NT2/D1 (cell line): Measurements from ENCODE around the gene CCDC69.
"Not testable (repeated sequence)": the region's sequence is repeated elsewhere in the genome, so short reads cannot be mapped to it uniquely, and the experiment has no call there.

Experiments used
- DNase-seq: peaks from one replicate; pipeline ENCODE4 v3.0.0-alpha.2; 2011; ENCODE audit warnings: low read depth, low spot score
- H3K27me3 ChIP-seq: 2 replicates; pipeline ENCODE4 v1.6.0; 2011; ENCODE audit warnings: mild to moderate bottlenecking; ENCODE audit not compliant: insufficient read length, insufficient read depth
- H3K36me3 ChIP-seq: 2 replicates; pipeline ENCODE4 v1.6.1; 2011; ENCODE audit warnings: mild to moderate bottlenecking, low read length, mixed read lengths; ENCODE audit not compliant: insufficient read depth, insufficient read length
- H3K4me1 ChIP-seq: 2 replicates; pipeline ENCODE4 v1.5.1; 2011; ENCODE audit not compliant: insufficient read depth, insufficient read length
- H3K4me3 ChIP-seq: 2 replicates; pipeline ENCODE4 v1.5.1; 2011; ENCODE audit warnings: low read depth; ENCODE audit not compliant: insufficient read length
- H3K9ac ChIP-seq: 2 replicates; pipeline ENCODE4 v1.6.0; 2011; ENCODE audit warnings: low read depth; ENCODE audit not compliant: insufficient read length
- H3K9me3 ChIP-seq: 2 replicates; pipeline ENCODE4 v1.5.1; 2011; ENCODE audit warnings: mild to moderate bottlenecking, low read length; ENCODE audit not compliant: insufficient read depth
- SUZ12 ChIP-seq: IDR thresholded peaks from 2 replicates; pipeline ENCODE4 v1.6.1; 2011; ENCODE audit not compliant: insufficient read length, insufficient read depth; ENCODE audit errors: extremely low read depth
- YY1 ChIP-seq: IDR thresholded peaks from 2 replicates; pipeline ENCODE4 v1.6.1; 2011; ENCODE audit not compliant: insufficient read length, insufficient read depth
- ZNF274 ChIP-seq: IDR thresholded peaks from 2 replicates; pipeline ENCODE4 v1.6.1; 2011; ENCODE audit warnings: mild to moderate bottlenecking, low read depth, low read length

Gene CCDC69

GRCh38 chr5:151258816-151259215 lies 34.9 kb upstream of the CCDC69 start:
- H3K36me3 ChIP-seq: peaks cover 8% of the 10 kb centered on the region
- TF ChIP-seq ZNF274 (no peak), SUZ12 (no peak), YY1 (no peak)
- no peak overlapping the region for H3K4me3 ChIP-seq
- no peaks in the 10 kb centered on the region for H3K27me3 ChIP-seq
- no peaks in the 10 kb centered on the region for H3K9me3 ChIP-seq
- no peak for DNase-seq
- no peak overlapping the region for H3K9ac ChIP-seq
- peaks cover 4% of the 10 kb centered on the region for H3K4me1 ChIP-seq

- Histone ChIP-seq H3K9me3 (no peaks in the 10 kb centered on the region), H3K9ac (no peak overlapping the region), H3K27me3 (no peaks in the 10 kb centered on the region), H3K4me3 (no peak overlapping the region), H3K4me1 (peaks cover 4% of the 10 kb centered on the region), H3K36me3 (peaks cover 8% of the 10 kb centered on the region)
- DNase-seq: no peak
- no peak for TF ChIP-seq ZNF274
- TF ChIP-seq SUZ12: no peak
- no peak for TF ChIP-seq YY1
These were observed 34.3 kb upstream of the CCDC69 start for GRCh38 chr5:151258201-151258611.

GRCh38 chr5:151257731-151258181 lies 33.9 kb upstream of the CCDC69 start:
- DNase-seq: no peak
- Histone ChIP-seq H3K36me3 (peaks cover 8% of the 10 kb centered on the region), H3K9ac (no peak overlapping the region), H3K27me3 (no peaks in the 10 kb centered on the region), H3K4me3 (no peak overlapping the region), H3K4me1 (peaks cover 4% of the 10 kb centered on the region), H3K9me3 (no peaks in the 10 kb centered on the region)
- TF ChIP-seq YY1: no peak
- TF ChIP-seq ZNF274: no peak
- TF ChIP-seq SUZ12: no peak

GRCh38 chr5:151255621-151256286 lies 31.9 kb upstream of the CCDC69 start:
- Histone ChIP-seq H3K9ac (no peak overlapping the region), H3K9me3 (no peaks in the 10 kb centered on the region), H3K27me3 (no peaks in the 10 kb centered on the region), H3K4me3 (no peak overlapping the region), H3K4me1 (peaks cover 4% of the 10 kb centered on the region), H3K36me3 (peaks cover 5% of the 10 kb centered on the region)
- no peak for TF ChIP-seq ZNF274
- no peak for TF ChIP-seq YY1
- no peak for TF ChIP-seq SUZ12
- no peak for DNase-seq

GRCh38 chr5:151254990-151255389 lies 31.1 kb upstream of the CCDC69 start:
- not testable (repeated sequence) for H3K27me3 ChIP-seq, H3K9ac ChIP-seq, DNase-seq, H3K4me3 ChIP-seq, H3K36me3 ChIP-seq, H3K4me1 ChIP-seq, H3K9me3 ChIP-seq

GRCh38 chr5:151254556-151254955 lies 30.7 kb upstream of the CCDC69 start:
- no peaks in the 10 kb centered on the region for H3K9me3 ChIP-seq
- TF ChIP-seq SUZ12: no peak
- no peak for TF ChIP-seq YY1
- no peak for TF ChIP-seq ZNF274
- H3K27me3 ChIP-seq: no peaks in the 10 kb centered on the region
- H3K4me3 ChIP-seq: no peak overlapping the region
- no peak for DNase-seq
- peaks cover 4% of the 10 kb centered on the region for H3K4me1 ChIP-seq
- no peak overlapping the region for H3K9ac ChIP-seq
- H3K36me3 ChIP-seq: no peaks in the 10 kb centered on the region

GRCh38 chr5:151253605-151253950 lies 29.7 kb upstream of the CCDC69 start:
- DNase-seq: no peak
- H3K4me3 ChIP-seq: peak overlapping the region; percentile 82
- TF ChIP-seq ZNF274: no peak
- TF ChIP-seq SUZ12: no peak
- no peak for TF ChIP-seq YY1
- H3K4me1 ChIP-seq: peaks cover 4% of the 10 kb centered on the region
- H3K9ac ChIP-seq: peak overlapping the region; percentile 66
- H3K9me3 ChIP-seq: no peaks in the 10 kb centered on the region
- H3K27me3 ChIP-seq: no peaks in the 10 kb centered on the region
- H3K36me3 ChIP-seq: no peaks in the 10 kb centered on the region
